SJCRH30 (cell line): ENCODE data around the gene TXNRD3. TPM values are rescaled to one million over a fixed set of nuclear protein-coding genes. Genes with fewer than 3 reads are reported as not detected.

Experiments
- DNase-seq, 2 experiments: peaks; one replicate each; pipeline ENCODE4 v3.0.0-alpha.2; 2015 to 2020
- H3K27ac ChIP-seq: fragments of 250-450 bp; sonication (Bioruptor Pico); 2 replicates; pipeline ENCODE4 v1.5.1; 2020; ENCODE audit warnings: mild to moderate bottlenecking, moderate library complexity
- H3K27me3 ChIP-seq: fragments of 250-450 bp; sonication (Bioruptor Pico); 2 replicates; pipeline ENCODE4 v1.5.1; 2020; ENCODE audit warnings: mild to moderate bottlenecking, moderate library complexity
- H3K36me3 ChIP-seq: fragments of 250-450 bp; sonication (Bioruptor Pico); 2 replicates; pipeline ENCODE4 v1.5.1; 2020; ENCODE audit warnings: mild to moderate bottlenecking, moderate library complexity
- H3K4me1 ChIP-seq: fragments of 250-450 bp; sonication (Bioruptor Pico); 2 replicates; pipeline ENCODE4 v1.5.1; 2020; ENCODE audit warnings: mild to moderate bottlenecking, moderate library complexity
- H3K4me3 ChIP-seq: fragments of 250-450 bp; sonication (Bioruptor Pico); 2 replicates; pipeline ENCODE4 v1.5.1; 2020; ENCODE audit warnings: mild to moderate bottlenecking, moderate library complexity
- H3K9me3 ChIP-seq: fragments of 250-450 bp; sonication (Bioruptor Pico); replicated peaks from 2 replicates; pipeline ENCODE4 v1.5.1; 2020; ENCODE audit warnings: mild to moderate bottlenecking, moderate library complexity
- total RNA-seq: library from RNA; depleted of rRNA; stranded (reverse); fragments of >200 nt; shearing (Covaris generic); gene quantifications from 2 replicates; pipeline ENCODE4 v1.2.3, GENCODE V29; 2014; rRNA removed

Gene TXNRD3
- 2.3 and 2.7 TPM in 2 replicates for total RNA-seq

DNA sequence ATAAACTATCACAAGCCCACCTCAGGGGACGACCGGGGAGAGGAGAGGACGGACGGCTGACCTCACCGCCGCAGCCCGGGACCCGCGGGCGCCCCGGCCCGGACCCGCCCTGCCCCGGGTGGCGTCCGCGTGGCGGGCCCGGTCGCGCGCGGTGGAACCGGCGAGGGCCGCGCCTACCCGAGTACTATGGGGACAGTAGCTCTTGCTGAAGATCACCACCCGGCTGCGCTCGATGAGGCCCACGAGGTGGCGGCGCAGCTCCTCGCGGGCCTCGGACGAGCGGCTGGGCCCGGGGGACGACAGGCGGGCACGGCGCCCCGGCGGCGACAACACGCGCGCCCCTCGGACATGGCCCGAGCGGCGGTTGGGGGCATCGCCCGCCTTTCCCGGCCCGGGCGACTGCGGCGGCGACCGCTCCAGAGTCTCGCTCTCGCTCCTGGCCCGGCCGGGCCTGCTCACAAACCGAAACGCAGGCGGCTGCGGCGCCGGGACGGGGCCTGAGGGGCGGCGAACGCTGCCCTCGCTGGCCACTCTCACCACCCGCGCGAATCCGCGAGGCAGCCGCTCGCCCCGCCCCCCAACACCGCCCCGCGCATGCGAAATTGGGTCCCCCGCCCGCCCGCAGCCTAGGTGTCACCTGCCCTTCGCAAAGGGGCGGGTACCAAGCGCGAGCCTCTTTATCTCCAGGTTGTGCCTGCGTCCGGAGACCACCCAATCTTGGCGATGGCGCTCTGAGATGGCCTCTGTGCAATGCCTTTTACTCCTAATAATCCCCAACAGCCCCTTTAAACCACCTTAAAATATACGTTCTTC lies at the start of gene TXNRD3:
Gene TXNRD3, minus strand, starts transcription at position 554 of the 813 bp plus-strand sequence.
- Histone ChIP-seq H3K36me3 (no peaks in the 10 kb centered on the region), H3K27me3 (no peaks in the 10 kb centered on the region), H3K27ac (no peak within 1 kb of the TSS), H3K4me3 (peak within 1 kb of the TSS; percentile 58), H3K4me1 (no peaks in the 10 kb centered on the region), H3K9me3 (no peaks in the 10 kb centered on the region)
- DNase-seq: peak; percentile 30 to 34

DNA sequence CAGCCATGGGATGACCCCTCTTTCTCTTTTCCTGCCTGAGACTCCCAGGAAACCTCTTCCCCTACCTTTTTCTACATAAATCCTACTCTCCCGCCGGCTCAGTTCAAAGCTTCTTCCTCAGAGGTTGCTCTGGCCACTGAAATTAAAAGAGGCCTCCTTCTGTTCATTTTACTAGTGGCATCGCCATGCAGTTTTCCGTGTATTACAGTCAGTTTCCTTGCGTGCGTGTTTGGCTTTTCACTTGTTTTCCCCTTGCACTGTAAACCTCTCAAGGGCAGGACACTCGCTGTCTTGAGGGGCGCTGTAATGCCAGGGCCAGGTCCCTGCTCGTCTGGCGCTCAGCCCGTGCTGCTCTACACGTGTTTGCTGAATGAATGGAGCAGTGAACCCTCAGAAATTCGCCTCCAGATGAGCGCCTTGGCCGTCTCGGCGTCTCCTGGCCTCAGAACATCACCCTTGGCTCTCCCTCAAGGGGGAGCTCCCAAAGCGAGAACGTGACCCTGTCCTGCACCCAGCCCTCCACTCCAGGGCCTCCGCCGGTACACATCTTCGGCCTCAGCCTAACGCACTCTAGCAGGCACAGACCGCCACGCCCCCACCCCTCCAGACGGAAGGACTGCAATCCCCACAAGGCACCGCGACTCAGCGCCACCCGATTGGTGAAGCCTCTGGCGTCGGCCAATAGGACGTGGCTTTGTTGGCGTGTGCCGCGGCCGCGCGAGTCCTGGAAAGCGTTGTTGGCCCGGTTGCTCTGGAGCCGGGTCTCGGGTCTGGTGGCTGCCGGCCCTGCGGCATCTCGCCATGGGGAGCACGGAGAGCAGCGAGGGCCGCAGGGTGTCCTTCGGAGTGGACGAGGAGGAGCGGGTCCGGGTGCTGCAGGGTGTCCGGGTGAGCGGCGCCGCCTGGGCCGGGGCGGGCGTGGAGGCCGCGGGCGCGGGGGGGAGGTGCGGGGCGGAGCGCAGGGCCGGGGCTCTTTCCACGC lies 48.9 kb upstream of the TXNRD3 start, which contains the start of gene CHCHD6:
Gene CHCHD6, plus strand, starts transcription at position 729 of the 982 bp plus-strand sequence. Its CDS starts 73 bp downstream, at position 802.
- H3K9me3 ChIP-seq: no peaks in the 10 kb centered on the region
- no peaks in the 10 kb centered on the region for H3K4me1 ChIP-seq
- DNase-seq: peak; percentile 98 to 99
- peak within 1 kb of the TSS; percentile 83 for H3K4me3 ChIP-seq
- H3K27me3 ChIP-seq: no peaks in the 10 kb centered on the region
- no peaks in the 10 kb centered on the region for H3K36me3 ChIP-seq
- H3K27ac ChIP-seq: no peak within 1 kb of the TSS

DNA sequence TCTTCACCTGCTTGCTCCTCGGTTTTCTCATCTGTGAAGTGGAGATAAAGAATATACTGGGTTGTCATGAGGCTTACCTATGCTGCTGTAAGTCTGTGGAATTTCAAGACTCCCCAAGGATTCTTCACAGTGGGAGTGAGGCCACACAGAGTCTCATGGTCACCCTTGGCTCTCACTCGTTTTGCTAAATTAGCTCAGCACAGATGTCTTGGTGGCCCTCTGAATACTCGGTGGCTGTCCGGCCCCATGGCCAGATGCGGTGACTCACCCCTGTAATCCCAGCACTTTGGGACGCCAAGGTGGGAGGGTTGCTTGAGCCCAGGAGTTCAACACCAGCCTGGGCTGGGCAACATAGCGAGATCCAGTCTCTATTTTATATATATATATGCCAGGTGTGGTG lies 44.1 kb upstream of the TXNRD3 start:
- no peak overlapping the region for H3K4me3 ChIP-seq
- H3K4me1 ChIP-seq: peaks cover 7% of the 10 kb centered on the region
- H3K27me3 ChIP-seq: no peaks in the 10 kb centered on the region
- no peak for DNase-seq
- H3K27ac ChIP-seq: no peak overlapping the region
- no peaks in the 10 kb centered on the region for H3K36me3 ChIP-seq
- H3K9me3 ChIP-seq: peaks cover 2% of the 10 kb centered on the region; the same call in 1 of the 2 replicates

DNA sequence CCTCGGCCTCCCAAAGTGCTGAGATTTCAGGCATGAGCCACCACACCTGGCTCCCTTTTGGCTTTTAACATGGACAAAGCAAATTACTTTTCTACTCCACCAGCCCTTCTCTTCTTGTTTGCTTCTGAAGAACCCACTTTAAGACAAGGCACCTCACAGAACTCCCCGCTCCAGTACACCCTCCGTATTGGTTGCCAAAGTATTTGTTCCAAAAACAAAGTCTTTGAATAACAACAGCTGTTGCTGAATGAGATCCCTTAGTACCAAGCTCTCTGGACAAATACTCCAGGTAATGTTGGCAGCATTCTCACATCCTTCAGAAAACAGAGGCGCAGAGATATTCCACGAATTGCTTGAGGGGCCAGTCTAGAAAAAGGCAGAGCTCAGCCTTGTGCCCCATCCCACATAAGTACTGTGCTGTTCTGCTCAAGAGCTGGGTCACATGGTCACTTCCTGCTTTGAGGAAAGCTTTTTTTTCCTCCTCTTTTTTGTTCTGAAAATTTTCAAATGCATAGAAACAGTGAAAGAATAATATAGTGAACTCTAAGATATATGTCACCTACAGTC lies 41.9 kb upstream of the TXNRD3 start:
- Histone ChIP-seq H3K27ac (no peak overlapping the region), H3K36me3 (no peaks in the 10 kb centered on the region), H3K9me3 (peaks cover 2% of the 10 kb centered on the region; the same call in 1 of the 2 replicates), H3K4me1 (peaks cover 10% of the 10 kb centered on the region), H3K27me3 (no peaks in the 10 kb centered on the region), H3K4me3 (no peak overlapping the region)
- DNase-seq: no peak

DNA sequence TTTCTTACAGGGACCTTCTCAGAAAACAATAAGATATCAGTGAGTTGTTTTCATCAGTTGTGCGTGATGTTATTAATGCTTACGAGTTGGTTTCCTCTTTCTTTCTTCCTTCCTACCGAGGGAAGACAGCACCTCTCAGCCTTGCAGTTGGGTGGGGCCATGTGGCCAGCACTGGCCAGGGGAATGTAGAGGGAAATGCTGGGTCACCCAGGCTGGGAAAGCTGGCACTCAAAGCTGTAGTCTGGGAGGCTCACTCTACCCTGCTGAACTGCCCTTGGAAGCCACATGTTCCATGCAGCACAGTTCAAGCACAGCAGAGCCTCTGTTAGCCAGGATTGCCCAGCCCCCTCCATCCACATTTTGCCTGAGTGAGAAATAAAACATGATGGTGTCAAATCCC lies 39.0 kb upstream of the TXNRD3 start:
- Histone ChIP-seq H3K36me3 (no peaks in the 10 kb centered on the region), H3K9me3 (peaks cover 2% of the 10 kb centered on the region; the same call in 1 of the 2 replicates), H3K4me3 (no peak overlapping the region), H3K27ac (no peak overlapping the region), H3K4me1 (peaks cover 10% of the 10 kb centered on the region), H3K27me3 (no peaks in the 10 kb centered on the region)
- DNase-seq: peak in 1 of 2 experiments; percentile 25

DNA sequence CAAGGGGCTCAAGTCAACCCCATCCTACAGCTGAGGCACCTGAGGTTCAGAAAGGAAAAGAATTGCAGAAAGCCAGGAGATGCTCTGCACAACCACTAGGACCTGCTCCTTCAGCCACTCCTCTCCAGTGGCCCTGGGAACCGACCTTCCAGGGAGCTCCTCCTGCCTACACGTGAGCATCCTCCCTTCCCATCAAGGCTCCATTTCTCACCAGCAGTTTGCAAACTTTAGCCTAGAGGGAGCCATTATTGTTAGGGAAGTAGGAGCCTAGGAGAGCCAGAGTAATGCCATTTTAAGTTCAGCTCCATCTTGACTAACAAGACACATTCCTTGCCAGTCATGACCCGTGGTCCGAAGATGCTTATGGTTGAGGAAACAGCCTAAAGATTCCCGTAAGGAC lies 37.9 kb upstream of the TXNRD3 start:
- no peak for DNase-seq
- Histone ChIP-seq H3K9me3 (peaks cover 2% of the 10 kb centered on the region; the same call in 1 of the 2 replicates), H3K27me3 (no peaks in the 10 kb centered on the region), H3K4me1 (peaks cover 10% of the 10 kb centered on the region), H3K4me3 (no peak overlapping the region), H3K36me3 (no peaks in the 10 kb centered on the region), H3K27ac (no peak overlapping the region)

DNA sequence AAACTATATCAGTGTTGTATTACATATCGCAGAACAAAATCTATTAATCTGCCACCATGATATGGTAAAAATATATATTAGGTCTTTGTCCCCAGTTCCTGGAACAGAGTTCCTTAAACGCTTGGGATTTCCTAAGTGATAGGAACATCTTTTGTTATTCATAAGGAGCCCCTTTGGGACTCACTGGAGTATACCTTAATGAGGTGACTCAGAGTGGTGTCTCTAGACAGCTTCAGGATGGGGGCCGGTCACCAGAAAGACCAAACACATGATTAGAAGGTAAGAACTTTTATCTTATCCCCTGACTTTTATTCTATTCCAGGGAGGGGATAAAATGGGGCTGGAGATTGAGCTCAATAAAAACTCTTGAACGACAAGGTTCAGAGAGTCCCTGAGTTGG lies 36.8 kb upstream of the TXNRD3 start:
- H3K27ac ChIP-seq: no peak overlapping the region
- H3K4me1 ChIP-seq: peaks cover 10% of the 10 kb centered on the region
- DNase-seq: no peak
- H3K27me3 ChIP-seq: no peaks in the 10 kb centered on the region
- no peak overlapping the region for H3K4me3 ChIP-seq
- no peaks in the 10 kb centered on the region for H3K36me3 ChIP-seq
- H3K9me3 ChIP-seq: peaks cover 2% of the 10 kb centered on the region; the same call in 1 of the 2 replicates

DNA sequence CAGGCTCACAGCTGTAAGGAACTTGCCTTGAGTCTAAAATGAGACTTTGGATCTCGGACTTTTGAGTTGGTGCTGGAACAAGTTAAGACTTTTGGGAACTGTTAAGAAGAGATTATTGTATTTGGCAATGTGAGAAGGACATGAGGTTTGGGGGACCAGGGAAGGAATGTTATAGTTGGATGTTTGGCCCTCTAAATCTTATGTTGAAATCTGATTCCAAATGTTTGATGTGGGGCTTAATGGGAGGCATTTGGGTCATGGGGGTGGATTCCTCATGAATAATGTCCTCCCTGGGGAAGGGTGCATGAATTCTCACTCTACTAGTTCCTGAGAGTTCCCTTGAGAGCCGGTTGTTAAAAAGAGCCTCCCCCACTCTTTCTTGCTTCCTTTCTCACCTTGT lies 30.6 kb upstream of the TXNRD3 start:
- no peak for DNase-seq

DNA sequence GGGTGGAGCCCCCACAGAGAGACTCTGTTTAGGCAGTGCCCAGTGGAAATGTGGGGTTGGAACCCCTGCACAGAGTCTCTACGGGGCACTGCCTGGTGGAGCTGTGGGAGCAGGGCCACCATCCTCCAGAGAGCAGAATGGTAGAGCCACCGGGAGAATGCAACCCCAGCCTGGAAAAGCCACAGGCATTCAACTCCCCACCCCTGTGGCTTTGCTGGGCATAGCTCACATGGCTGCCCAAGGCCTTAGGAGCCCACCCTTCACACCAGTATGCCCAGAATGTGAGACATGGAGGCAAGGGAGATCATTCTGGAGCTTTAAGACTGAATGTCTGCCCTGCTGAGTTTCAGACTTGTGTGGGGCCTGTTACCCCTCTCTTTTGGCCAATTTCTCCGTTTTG lies 30.1 kb upstream of the TXNRD3 start:
- peak; percentile 38 to 48 for DNase-seq
- Histone ChIP-seq H3K27me3 (no peaks in the 10 kb centered on the region; the same call in 1 of the 2 replicates), H3K4me1 (peaks cover 16% of the 10 kb centered on the region), H3K4me3 (no peak overlapping the region), H3K9me3 (no peaks in the 10 kb centered on the region; the same call in 1 of the 2 replicates), H3K27ac (no peak overlapping the region), H3K36me3 (no peaks in the 10 kb centered on the region)

More for the DNA sequence above, 30.6 kb upstream of the TXNRD3 start:
- no peak overlapping the region for H3K27ac ChIP-seq
- H3K4me1 ChIP-seq: peaks cover 16% of the 10 kb centered on the region
- H3K9me3 ChIP-seq: no peaks in the 10 kb centered on the region; the same call in 1 of the 2 replicates
- H3K36me3 ChIP-seq: no peaks in the 10 kb centered on the region
- H3K4me3 ChIP-seq: no peak overlapping the region
- no peaks in the 10 kb centered on the region; the same call in 1 of the 2 replicates for H3K27me3 ChIP-seq

DNA sequence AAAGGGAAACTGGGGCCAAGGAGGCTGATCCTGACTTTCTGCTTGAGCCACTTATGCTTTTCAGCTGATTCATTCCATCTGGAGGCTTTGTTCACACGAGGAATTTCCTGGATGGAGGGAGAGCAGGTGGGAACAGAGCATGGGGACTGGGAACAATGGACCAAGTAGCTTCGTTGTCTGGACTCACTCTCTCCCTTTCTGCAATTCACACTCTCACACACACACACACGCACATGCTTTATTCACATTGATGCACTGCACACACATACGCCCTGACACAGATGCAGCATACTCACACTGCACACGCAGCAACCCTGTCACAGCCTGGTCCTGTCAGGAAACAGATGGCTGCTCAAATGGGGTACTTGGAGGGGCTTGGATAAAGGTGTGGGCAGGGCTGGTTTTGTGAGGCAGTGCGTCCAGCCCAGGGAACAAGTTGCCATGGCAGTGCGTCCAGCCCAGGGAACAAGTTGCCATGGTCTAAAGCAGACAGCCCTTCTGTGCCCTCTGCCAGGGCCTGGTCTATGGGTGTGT lies 29.4 kb upstream of the TXNRD3 start:
- DNase-seq: peak in 1 of 2 experiments; percentile 49
- Histone ChIP-seq H3K27ac (no peak overlapping the region), H3K27me3 (no peaks in the 10 kb centered on the region; the same call in 1 of the 2 replicates), H3K4me3 (no peak overlapping the region), H3K4me1 (peaks cover 16% of the 10 kb centered on the region), H3K36me3 (no peaks in the 10 kb centered on the region), H3K9me3 (no peaks in the 10 kb centered on the region; the same call in 1 of the 2 replicates)

DNA sequence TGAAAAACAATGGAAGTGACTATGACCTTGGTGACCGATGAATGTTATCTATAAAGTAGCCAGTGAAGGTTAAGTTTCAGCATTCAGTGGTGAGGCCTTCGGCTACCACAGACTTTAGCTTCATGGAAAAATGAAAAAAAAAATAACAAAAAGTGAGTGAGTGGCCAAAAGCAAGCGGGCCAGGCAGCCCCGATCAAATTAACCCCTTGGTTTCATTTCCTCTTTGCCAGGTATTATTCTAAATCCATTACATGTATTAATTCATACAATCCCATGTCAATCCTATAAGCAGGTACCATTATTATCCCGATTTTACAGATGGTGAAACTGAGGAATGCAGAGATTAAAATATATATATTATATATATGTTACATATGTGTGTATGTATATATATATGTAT lies 28.1 kb upstream of the TXNRD3 start:
- H3K36me3 ChIP-seq: no peaks in the 10 kb centered on the region
- H3K4me1 ChIP-seq: peaks cover 16% of the 10 kb centered on the region
- H3K27ac ChIP-seq: no peak overlapping the region
- DNase-seq: no peak
- H3K27me3 ChIP-seq: peaks cover 1% of the 10 kb centered on the region; the same call in 1 of the 2 replicates
- no peak overlapping the region for H3K4me3 ChIP-seq
- H3K9me3 ChIP-seq: no peaks in the 10 kb centered on the region

DNA sequence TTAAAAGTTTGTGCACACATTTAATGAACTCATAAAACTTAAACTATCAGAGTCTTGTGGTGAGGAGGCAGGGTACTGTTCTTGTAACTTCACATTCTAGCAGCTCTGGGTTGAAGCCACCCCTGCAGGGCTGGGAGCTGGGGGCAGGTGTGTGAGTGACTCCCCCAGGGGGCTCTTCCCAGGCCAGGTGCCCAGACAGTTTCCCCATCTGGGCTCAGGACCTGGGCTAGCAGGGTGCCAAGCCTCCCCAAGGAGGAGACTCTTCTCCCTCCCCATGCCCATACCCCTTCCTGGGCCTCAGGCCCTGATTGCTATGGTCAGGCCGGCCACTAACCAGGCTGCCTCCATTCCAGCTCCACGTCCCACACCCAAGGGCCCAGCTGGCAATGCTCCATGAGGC lies 27.1 kb upstream of the TXNRD3 start:
- Histone ChIP-seq H3K27ac (no peak overlapping the region), H3K4me1 (peaks cover 16% of the 10 kb centered on the region), H3K36me3 (no peaks in the 10 kb centered on the region), H3K9me3 (no peaks in the 10 kb centered on the region), H3K4me3 (no peak overlapping the region), H3K27me3 (peaks cover 7% of the 10 kb centered on the region; the same call in 1 of the 2 replicates)
- DNase-seq: no peak

DNA sequence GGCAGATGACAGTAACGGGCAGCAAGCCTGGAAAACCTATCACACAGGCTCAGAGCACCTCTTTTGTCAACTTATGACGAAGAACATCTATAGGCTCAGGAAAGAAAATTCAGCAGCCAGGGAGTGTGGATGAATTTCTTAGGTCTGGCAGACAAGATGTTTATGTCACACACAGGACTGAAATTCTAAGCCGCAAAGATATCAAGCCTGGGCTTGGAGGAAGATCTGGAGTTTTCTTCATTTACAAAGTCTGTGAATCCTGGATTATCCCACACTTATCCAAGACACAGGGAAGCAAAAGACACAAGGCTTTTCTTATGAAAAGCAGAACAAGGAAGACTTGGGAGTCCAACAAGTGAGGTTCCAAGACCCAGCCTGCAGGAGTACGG lies 25.7 kb upstream of the TXNRD3 start:
- no peak overlapping the region for H3K4me3 ChIP-seq
- H3K36me3 ChIP-seq: no peaks in the 10 kb centered on the region
- DNase-seq: no peak
- H3K4me1 ChIP-seq: peaks cover 15% of the 10 kb centered on the region
- H3K27ac ChIP-seq: no peak overlapping the region
- H3K27me3 ChIP-seq: peaks cover 7% of the 10 kb centered on the region; the same call in 1 of the 2 replicates
- no peaks in the 10 kb centered on the region for H3K9me3 ChIP-seq
